H1 (cell line): Measurements from ENCODE around the gene VWA5A. TPM values are rescaled to one million over a fixed set of nuclear protein-coding genes. Genes with fewer than 3 reads are reported as not detected.

ENCODE experiments used
- CEBPB ChIP-seq: IDR thresholded peaks from 2 replicates; pipeline ENCODE4 v1.6.1; 2012; ENCODE audit warnings: low read depth, low read length
- CHD7 ChIP-seq: fragments of 300-600 bp; sonication (generic); IDR thresholded peaks from 2 replicates; pipeline ENCODE4 v1.7.1; 2012; ENCODE audit warnings: low read length, moderate library complexity, mild to moderate bottlenecking, inconsistent platforms; ENCODE audit not compliant: insufficient replicate concordance
- CREB1 ChIP-seq: IDR thresholded peaks from 2 replicates; pipeline ENCODE4 v1.6.1; 2012; ENCODE audit warnings: inconsistent platforms
- EP300 ChIP-seq, 2 experiments: IDR thresholded peaks; 1 replicate in 1 of 2; 2 replicates in 1 of 2; pipeline ENCODE4 v1.6.1; 2011 to 2012; ENCODE audit warnings: low read depth in 2 of 2, low read length in 2 of 2, mild to moderate bottlenecking in 2 of 2, borderline replicate concordance in 1 of 2, inconsistent platforms in 1 of 2, moderate library complexity in 1 of 2
- POLR2A ChIP-seq, 2 experiments: IDR thresholded peaks; 1 replicate in 1 of 2; 2 replicates in 1 of 2; pipeline ENCODE4 v1.6.1; 2011; ENCODE audit warnings: low read depth in 2 of 2, low read length in 2 of 2, mild to moderate bottlenecking in 2 of 2; ENCODE audit errors: control extremely low read depth in 1 of 2
- RAD21 ChIP-seq, 2 experiments: IDR thresholded peaks in 1 of 2; conservative IDR thresholded peaks in 1 of 2; 2 replicates each; pipeline ENCODE4 v1.6.1; 2011; ENCODE audit warnings: low read depth in 2 of 2, low read length in 2 of 2, improper control_type of control experiment in 1 of 2, inconsistent platforms in 1 of 2, mild to moderate bottlenecking in 1 of 2, moderate library complexity in 1 of 2
- SRF ChIP-seq: IDR thresholded peaks from 2 replicates; pipeline ENCODE4 v1.6.1; 2011; ENCODE audit warnings: mild to moderate bottlenecking, low read depth, low read length, moderate library complexity
- SUZ12 ChIP-seq: fragments of 200-600 bp; sonication (generic); IDR thresholded peaks from 2 replicates; pipeline ENCODE4 v1.6.1; 2012; ENCODE audit warnings: mild to moderate bottlenecking, inconsistent platforms, low read length, moderate library complexity, mixed read lengths
- polyA plus RNA-seq, 7 experiments: library from polyadenylated mRNA; depleted of rRNA in 3 of 7; stranded (reverse) in 5 of 7; unstranded in 2 of 7; fragments of >200 nt in 5 of 7; fragments of 200-250 nt in 2 of 7; gene quantifications; 1 replicate in 5 of 7; 2 replicates in 1 of 7; 4 replicates in 1 of 7; pipeline versions ENCODE4 v1.2.1 to v1.2.3, GENCODE V29; 2011 to 2013; ENCODE audit warnings: missing spikeins in 2 of 7, mixed read lengths in 2 of 7
- total RNA-seq: library from RNA; stranded (reverse); fragmentation: NEBNext Ultra II Directional; extraction: Animal tissue kit (Norgen Biotek cat#: 25700); gene quantifications from 2 replicates; pipeline ENCODE4 v1.2.1, GENCODE V29; 2021

VWA5A gene
- total and polyA plus RNA-seq, 2 of the 8 experiments (the other 6 are each of a cell fraction or from before 2014, with no cell fraction given) = 12.5 to 20.4 TPM

GRCh38 chr11:124159481-124159880 is 44.2 kb downstream of the VWA5A start (continued):
- TF ChIP-seq RAD21 (IDR thresholded peaks at IDR 0.05 in 1 of 2, conservative IDR thresholded peaks at IDR 0.05 in 1 of 2; ENCODE audit: low read depth in 2 of 2, low read length in 2 of 2) (no peak), EP300 (IDR thresholded peaks at IDR 0.05; ENCODE audit: borderline replicate concordance in 1 of 2, low read depth in 2 of 2, low read length in 2 of 2) (no peak), SUZ12 (no peak), CEBPB (no peak), CREB1 (no peak), CHD7 (no peak), SRF (no peak), POLR2A (IDR thresholded peaks at IDR 0.05; ENCODE audit: control extremely low read depth in 1 of 2, low read depth in 2 of 2, low read length in 2 of 2) (no peak)
- TF ChIP-seq, all 59 proteins: peak for 0
